Hepatocyte (in vitro differentiated cells): ENCODE data around the gene TCAF1. TPM values are rescaled to one million over a fixed set of nuclear protein-coding genes. Genes with fewer than 3 reads are reported as not detected.

Experiments used
- DNase-seq: peaks from one replicate; pipeline ENCODE4 v3.0.0-alpha.2; 2016; ENCODE audit warnings: low spot score
- H2AFZ ChIP-seq: fragments of 200-600 bp; sonication (generic); 2 replicates; pipeline ENCODE4 v1.6.0; 2016; ENCODE audit warnings: antibody characterized with exemption, mild to moderate bottlenecking
- H3K27ac ChIP-seq: fragments of 200-600 bp; sonication (generic); 2 replicates; pipeline ENCODE4 v1.5.1; 2016; ENCODE audit warnings: mild to moderate bottlenecking
- H3K27me3 ChIP-seq: fragments of 200-600 bp; sonication (generic); 2 replicates; pipeline ENCODE4 v1.6.1; 2016
- H3K36me3 ChIP-seq: fragments of 200-600 bp; sonication (generic); replicated peaks from 2 replicates; pipeline ENCODE4 v1.5.1; 2016; ENCODE audit warnings: low read depth; ENCODE audit not compliant: insufficient read depth
- H3K4me1 ChIP-seq: fragments of 200-600 bp; sonication (generic); 2 replicates; pipeline ENCODE4 v1.5.1; 2016; ENCODE audit warnings: mild to moderate bottlenecking, moderate library complexity; ENCODE audit not compliant: insufficient read depth
- H3K4me2 ChIP-seq: fragments of 200-600 bp; sonication (generic); 2 replicates; pipeline ENCODE4 v1.6.0; 2016
- H3K4me3 ChIP-seq: fragments of 200-600 bp; sonication (generic); 2 replicates; pipeline ENCODE4 v1.5.1; 2016; ENCODE audit warnings: mild to moderate bottlenecking
- H3K79me2 ChIP-seq: fragments of 200-600 bp; sonication (generic); 2 replicates; pipeline ENCODE4 v1.6.0; 2017; ENCODE audit warnings: mild to moderate bottlenecking
- H3K9me2 ChIP-seq: fragments of 200-600 bp; sonication (generic); replicated peaks from 2 replicates; pipeline ENCODE4 v1.6.0; 2017; ENCODE audit warnings: mild to moderate bottlenecking; ENCODE audit not compliant: insufficient read depth
- H3K9me3 ChIP-seq: fragments of 200-600 bp; sonication (generic); 2 replicates; pipeline ENCODE4 v1.5.1; 2016; ENCODE audit warnings: low read depth, mild to moderate bottlenecking
- H4K20me1 ChIP-seq: fragments of 200-600 bp; sonication (generic); 2 replicates; pipeline ENCODE4 v1.6.0; 2016; ENCODE audit warnings: mild to moderate bottlenecking; ENCODE audit not compliant: insufficient read depth, poor library complexity, severe bottlenecking
- CTCF ChIP-seq: fragments of 200-600 bp; sonication (generic); IDR thresholded peaks from 2 replicates; pipeline ENCODE4 v1.5.1; 2016; ENCODE audit warnings: antibody characterized with exemption, mild to moderate bottlenecking; ENCODE audit not compliant: poor library complexity
- EZH2 ChIP-seq: fragments of 200-600 bp; sonication (generic); IDR thresholded peaks from 2 replicates; pipeline ENCODE4 v1.6.1; 2016; ENCODE audit warnings: antibody characterized with exemption, mild to moderate bottlenecking, borderline replicate concordance
- EZH2phosphoT487 ChIP-seq: fragments of 200-600 bp; sonication (generic); IDR thresholded peaks from one replicate; pipeline ENCODE4 v1.6.1; 2018; ENCODE audit warnings: antibody characterized with exemption, mild to moderate bottlenecking, low read depth, moderate library complexity; ENCODE audit not compliant: unreplicated experiment, severe bottlenecking
- WGBS: methylation state at CpG from one replicate; pipeline ENCODE4 v1.1.6; 2016; ENCODE audit warnings: low lambda C conversion rate; ENCODE audit errors: missing lambda C conversion rate; 5-methylcytosine and 5-hydroxymethylcytosine counted together
- polyA plus RNA-seq: library from polyadenylated mRNA; unstranded; fragments of >200 nt; fragmentation: Nextera tagmentation; extraction: Ambion mirVana; gene quantifications from 2 replicates; pipeline ENCODE4 v1.2.1, GENCODE V29; 2016
- total RNA-seq: library from RNA; depleted of rRNA; stranded (reverse); fragments of >200 nt; gene quantifications from 2 replicates; pipeline ENCODE4 v1.2.3, GENCODE V29; 2014

Gene TCAF1
- total and polyA plus RNA-seq, 2 experiments from 2014 or later = 59.6 to 121 TPM

GRCh38 chr7:143850682-143851081 lies 51.3 kb downstream of the TCAF1 start:
- Histone ChIP-seq H2AFZ (no peak overlapping the region), H4K20me1 (no peaks in the 10 kb centered on the region), H3K4me2 (no peak overlapping the region), H3K4me3 (no peak overlapping the region), H3K79me2 (no peaks in the 10 kb centered on the region), H3K27me3 (no peaks in the 10 kb centered on the region), H3K9me3 (peaks cover 4% of the 10 kb centered on the region), H3K27ac (no peak overlapping the region), H3K4me1 (no peaks in the 10 kb centered on the region), H3K9me2 (no peaks in the 10 kb centered on the region), H3K36me3 (no peaks in the 10 kb centered on the region)
- no peak for DNase-seq
- no peak for TF ChIP-seq EZH2
- TF ChIP-seq CTCF = no peak
- TF ChIP-seq EZH2phosphoT487 = no peak
- WGBS = 93% methylated on average over 2 of the region's 2 CpGs

DNA sequence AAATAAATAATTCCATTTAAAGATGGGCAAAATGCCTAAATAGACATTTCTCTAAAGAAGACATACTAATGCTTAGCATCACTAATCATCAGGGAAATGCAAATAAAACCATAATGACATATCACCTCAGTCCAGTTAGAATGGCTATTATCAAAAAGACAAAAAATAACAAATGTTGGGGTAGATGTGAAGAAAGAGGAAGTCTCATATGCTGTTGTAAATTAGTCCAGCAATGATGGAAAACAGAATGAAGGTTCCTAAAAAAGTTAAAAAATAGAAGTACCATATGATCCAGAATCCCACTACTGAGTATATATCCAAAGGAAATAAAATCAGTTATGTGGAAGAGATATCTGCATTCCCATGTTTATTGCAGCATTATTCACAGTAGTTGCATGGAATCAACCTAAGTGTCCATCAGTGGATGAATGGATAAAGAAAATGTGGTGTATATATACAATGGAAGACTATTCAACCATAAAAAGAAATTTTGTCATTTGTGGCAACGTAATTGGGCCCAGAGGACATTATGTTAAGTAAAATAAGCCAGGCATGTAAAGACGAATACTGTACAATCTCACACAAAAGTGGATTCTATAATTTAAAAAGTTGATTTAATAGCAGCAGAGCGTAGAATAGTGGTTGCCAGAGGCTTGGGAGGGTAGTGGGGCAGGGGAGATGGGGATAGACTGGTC lies 52.0 kb downstream of the TCAF1 start:
- no peaks in the 10 kb centered on the region for H3K4me1 ChIP-seq
- H3K27me3 ChIP-seq = no peaks in the 10 kb centered on the region
- no peak overlapping the region for H2AFZ ChIP-seq
- no peak overlapping the region for H3K4me2 ChIP-seq
- H3K9me3 ChIP-seq = peaks cover 4% of the 10 kb centered on the region
- TF ChIP-seq EZH2phosphoT487 (no peak), EZH2 (no peak), CTCF (no peak)
- DNase-seq = no peak
- no peaks in the 10 kb centered on the region for H3K36me3 ChIP-seq
- H3K27ac ChIP-seq = no peak overlapping the region
- no peak overlapping the region for H3K4me3 ChIP-seq
- H3K79me2 ChIP-seq = no peaks in the 10 kb centered on the region
- H4K20me1 ChIP-seq = no peaks in the 10 kb centered on the region
- WGBS = 90% methylated on average over 3 of the region's 3 CpGs
- H3K9me2 ChIP-seq = no peaks in the 10 kb centered on the region

DNA sequence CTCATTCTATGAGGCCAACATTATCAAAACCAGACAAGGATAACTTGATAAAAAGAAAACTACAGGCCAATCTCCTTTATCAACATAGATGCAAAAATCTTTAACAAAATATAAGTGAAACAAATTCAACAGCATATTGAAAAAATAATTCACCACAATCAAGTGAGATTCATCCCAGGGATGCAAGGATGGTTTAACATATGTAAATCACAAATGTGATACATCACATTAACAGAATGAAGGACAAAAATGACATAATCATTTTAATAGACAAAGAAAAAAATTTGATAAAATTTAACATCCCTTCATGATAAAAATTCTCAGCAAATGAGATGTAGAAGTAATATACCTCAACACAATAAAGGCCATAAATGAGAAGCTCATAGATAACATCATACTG lies 53.8 kb downstream of the TCAF1 start:
- H3K79me2 ChIP-seq = no peaks in the 10 kb centered on the region
- no peaks in the 10 kb centered on the region for H3K27me3 ChIP-seq
- H3K36me3 ChIP-seq = no peaks in the 10 kb centered on the region
- no peaks in the 10 kb centered on the region for H4K20me1 ChIP-seq
- no peaks in the 10 kb centered on the region for H3K9me2 ChIP-seq
- H3K27ac ChIP-seq = no peak overlapping the region
- no peak overlapping the region for H3K4me3 ChIP-seq
- H3K4me2 ChIP-seq = no peak overlapping the region
- peaks cover 4% of the 10 kb centered on the region for H3K9me3 ChIP-seq
- TF ChIP-seq EZH2 (no peak), CTCF (no peak), EZH2phosphoT487 (no peak)
- DNase-seq = no peak
- no peak overlapping the region for H2AFZ ChIP-seq
- no peaks in the 10 kb centered on the region for H3K4me1 ChIP-seq
